HG03520 (cell line): Measurements from ENCODE around the gene RNF44.

Experiments
- ATAC-seq: cut with Tn5 transposase; IDR thresholded peaks from one replicate; pipeline ENCODE4 v1.9.1; 2021; ENCODE audit warnings: mild to moderate bottlenecking, moderate library complexity; ENCODE audit not compliant: unreplicated experiment

The RNF44 gene

GRCh38 chr5:176485176-176485575 lies 52.0 kb downstream of the RNF44 start:
- no peak for ATAC-seq

GRCh38 chr5:176481711-176482110 lies 55.5 kb downstream of the RNF44 start:
- no peak for ATAC-seq
